NCI-H2081 treated with DMSO at 0.1 percent for 48 hours (cell line): ENCODE results near the gene UBL7.

Experiments
- DNase-seq: peaks from one replicate; lab custom pipeline; 2025; lab: John Stamatoyannopoulos, UW

The UBL7 gene

DNA sequence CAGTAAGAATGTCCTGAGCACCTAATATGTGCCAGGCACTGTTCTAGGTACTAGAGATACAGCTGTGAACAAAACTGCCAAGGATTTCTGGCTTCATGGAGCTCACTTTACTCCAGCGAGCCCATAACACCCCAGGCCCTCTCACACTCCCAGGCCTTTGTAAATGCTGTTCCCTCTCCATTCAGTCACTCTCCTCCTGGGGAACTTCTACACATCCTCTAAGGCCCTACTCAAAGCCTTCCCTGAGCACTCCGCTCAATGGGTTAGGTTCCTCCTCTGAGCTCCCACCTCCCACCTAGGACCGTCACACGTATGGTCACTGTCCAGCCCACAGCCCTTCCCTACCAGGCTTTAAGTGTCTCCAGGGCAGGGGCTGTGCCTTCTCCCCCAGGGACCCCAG lies 54.4 kb downstream of the UBL7 start:
- no peak for DNase-seq

- no peak for DNase-seq
Measured at GRCh38 chr15:74405823-74406222, 55.1 kb downstream of the UBL7 start.

DNA sequence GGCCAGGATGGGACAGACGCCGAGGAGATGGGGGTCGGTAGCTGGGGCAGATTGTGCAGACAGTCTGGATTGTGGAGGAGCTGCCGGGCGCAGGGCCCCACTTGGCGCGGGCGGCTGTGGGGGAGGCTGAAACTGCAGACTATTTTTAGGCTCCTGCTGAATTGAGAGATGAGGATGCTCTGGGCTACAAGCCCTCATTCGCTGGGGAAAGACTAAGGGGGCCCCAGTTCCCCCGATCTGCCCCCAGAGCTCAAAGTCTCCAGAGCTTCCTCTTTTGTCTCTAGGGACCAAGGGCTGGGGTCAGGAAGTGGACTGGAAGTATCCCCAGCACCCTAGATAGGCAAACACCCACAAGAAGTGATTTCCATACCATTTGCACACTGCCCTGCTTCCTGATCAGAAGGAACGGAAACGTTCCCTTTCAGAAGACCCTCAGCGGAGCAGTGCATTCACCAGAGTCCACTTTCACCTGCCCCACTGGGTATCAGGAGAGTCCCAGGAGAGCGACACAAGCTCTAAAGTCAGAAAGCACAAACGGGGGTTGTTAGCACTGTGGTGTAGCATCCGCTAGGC lies 56.9 kb downstream of the UBL7 start:
- no peak for DNase-seq

DNA sequence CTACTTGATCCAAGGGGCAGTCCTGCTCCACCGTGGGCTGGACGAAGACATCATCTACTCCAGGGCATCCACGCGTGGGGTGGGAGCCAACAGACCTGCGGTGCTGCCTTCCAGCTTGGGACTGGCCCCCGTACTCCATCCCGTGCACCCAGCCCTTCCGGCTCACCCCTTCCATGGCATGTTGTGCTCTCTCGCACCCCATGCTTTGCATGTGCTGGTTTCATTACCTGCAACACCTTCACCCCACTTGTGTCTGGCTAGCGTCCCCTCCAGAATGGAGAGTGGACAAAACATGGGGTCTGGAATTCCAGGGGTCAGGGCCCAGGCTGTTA lies 57.4 kb downstream of the UBL7 start:
- no peak for DNase-seq

- no peak for DNase-seq
Measured at GRCh38 chr15:74402873-74403587, 57.9 kb downstream of the UBL7 start.

GRCh38 chr15:74402337-74402841 lies 58.6 kb downstream of the UBL7 start:
- no peak for DNase-seq

DNA sequence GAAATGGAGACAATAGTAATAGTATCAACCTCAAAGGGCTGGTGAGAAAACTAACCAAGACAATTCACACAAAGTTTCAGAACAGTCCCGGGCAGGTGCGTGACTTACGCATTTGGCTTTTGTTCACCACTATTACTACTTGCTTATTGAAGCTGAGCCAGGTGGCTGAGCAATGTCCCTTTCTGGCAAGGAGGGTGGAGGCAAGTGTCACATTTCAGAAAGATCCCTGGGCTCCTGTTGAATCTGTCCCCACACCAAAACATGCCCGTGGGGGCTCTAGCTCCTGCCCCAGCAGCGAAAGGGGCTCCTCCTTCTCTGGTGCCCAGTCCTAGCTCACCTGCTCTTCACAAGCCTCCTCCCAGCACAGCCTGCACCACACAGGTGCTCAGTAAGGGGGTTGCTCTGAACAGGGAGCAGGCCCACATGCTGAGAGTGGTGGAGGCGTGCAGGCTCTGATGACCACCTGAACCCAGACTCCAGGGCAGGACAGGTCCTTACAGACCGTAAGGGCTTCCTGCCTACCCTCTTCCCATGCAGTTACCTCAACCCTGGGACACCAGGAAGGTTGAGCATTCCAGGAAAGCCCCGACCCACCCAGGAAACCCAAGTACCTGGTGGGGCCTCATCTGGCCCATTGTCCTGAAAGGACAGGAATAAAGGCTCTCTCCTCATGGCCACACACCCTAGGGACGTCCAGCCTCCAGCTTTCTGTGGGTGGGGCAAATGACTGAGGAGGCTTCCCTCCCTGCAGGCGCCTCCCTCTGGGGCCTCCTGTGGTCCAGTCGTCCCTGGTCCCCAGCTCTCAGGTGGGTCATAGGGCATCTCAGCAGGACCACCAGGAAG lies 59.8 kb downstream of the UBL7 start:
- DNase-seq: no peak

GRCh38 chr15:74400313-74400860 lies 60.6 kb downstream of the UBL7 start:
- no peak for DNase-seq

DNA sequence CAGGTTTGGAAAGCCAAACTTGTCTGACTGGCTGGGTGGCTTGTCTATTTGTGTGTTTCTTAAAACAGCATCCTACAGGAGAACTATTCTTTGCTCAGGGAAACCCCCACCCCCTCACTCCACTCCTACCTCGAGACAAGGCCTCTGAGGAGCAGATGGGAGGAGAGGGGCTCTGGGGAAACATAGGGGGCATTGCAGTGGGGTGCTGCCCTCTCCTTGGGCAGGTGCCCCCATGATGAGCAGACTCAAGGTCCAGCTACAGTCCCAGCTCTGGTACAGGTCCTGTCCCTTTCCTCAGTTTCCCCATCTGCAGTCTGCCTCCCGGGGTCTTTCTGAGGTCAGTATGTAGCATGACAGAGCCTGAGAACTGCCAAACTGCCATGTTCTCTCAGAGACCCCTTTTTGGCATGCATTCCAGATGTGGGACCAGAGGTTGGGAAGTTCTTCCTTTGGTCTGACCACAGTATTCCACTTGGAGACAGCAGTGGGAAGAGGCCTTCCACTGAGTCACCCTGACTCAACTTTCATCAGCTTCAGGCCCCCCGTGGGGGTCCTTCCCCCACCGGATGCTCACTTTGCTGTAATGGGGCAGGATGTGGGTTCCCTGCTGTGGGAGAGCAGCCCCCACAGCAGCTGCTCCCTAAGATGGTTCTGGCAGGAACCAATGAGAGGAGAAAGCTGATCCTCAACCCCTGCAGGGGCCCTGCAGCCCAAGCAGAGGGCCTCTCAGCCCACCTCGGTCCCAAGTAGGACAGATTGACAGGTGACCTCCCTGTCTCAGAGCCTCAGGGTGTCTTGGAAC lies 61.2 kb downstream of the UBL7 start:
- no peak for DNase-seq

DNA sequence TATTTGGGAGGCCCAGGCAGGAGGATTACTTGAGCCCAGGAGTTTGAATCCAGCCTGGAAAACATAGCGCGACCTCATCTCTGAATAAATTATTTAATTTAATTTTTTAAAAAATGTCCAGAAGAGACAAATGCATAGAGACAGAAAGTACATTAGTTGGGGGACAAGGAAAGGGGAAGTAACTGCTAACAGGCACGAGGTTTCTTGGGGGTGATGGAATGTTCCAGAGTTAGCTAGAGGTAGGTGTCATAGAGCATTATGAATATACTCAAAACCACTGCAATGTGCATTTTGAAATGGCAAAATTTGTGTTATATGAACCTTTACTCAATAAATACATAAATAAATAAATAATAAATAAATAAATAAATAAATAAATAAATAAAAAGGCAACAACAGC lies 61.9 kb downstream of the UBL7 start:
- DNase-seq: no peak

DNA sequence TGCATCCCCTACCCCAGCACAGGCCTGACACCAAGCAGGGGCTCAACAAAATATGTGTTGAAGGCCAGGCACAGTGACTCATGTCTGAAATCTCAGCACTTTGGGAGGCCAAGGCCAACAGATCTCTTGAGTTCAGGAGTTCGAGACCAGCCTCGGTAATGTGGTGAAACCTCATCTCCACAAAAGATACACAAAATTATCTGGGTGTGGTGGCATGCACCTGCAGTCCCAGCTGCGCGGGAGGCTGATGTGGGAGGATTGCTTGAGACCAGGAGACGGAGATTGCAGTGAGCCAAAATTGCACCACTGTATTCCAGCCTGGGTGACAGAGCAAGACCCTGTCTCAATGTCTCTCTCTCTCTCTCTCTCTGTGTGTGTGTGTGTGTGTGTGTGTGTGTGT lies 62.8 kb downstream of the UBL7 start:
- no peak for DNase-seq

GRCh38 chr15:74397239-74398068 lies 63.5 kb downstream of the UBL7 start:
- no peak for DNase-seq

DNA sequence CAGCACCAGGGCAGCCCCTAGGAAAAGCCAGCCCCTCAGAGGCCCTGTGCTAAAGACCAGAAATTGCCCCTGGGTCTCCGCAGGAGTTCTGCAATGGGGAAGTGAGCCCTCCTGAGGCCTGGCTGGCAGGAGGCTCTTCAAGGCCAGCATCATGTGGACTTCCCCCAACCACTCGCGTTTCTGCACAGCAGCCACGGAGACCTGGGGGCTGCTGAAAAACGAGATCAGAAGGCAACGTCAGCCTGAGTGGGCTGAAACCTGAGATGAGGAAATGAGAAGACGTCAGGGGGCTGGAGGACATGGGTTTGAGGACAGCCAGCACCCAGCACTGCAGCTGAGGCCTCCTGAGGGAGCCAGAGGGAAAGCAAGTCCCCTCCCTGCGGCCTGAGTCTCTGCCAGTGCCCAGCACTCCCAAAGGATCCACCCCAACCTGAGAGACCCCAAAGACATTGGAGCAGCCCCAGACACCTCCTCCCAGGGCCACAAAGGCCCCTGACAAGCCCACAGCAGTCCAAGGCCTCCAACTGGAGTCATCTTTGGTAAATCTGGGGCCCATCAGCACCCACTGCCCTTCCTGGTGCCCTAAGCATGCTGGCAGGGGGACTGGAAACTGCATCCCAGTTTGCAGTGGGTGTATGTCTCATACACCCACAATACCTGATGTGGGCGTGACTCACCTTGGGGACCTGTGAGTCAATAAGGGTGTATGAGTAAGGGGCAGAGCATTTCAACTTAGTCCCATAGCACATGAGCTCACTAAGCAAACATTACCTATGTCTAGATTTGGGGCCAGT lies 64.3 kb downstream of the UBL7 start:
- DNase-seq: no peak

DNA sequence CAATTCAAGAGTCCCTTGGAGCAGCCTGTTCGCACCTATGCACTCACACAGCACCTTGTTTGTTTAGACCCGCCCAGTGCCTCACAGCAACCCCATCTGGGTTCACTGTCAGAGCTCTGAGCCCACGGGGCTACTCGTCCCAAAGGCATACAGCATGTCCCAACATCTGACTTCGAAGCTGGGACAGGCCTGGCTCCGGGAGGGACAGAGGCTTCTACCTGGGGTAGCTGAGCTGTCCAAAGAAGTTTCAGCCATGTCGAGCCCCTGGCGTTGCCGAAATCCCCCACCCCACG lies 64.9 kb downstream of the UBL7 start:
- DNase-seq: no peak
